PC-9 (cell line): ENCODE results near the gene SLCO2B1. TPM values are rescaled to one million over a fixed set of nuclear protein-coding genes. Genes with fewer than 3 reads are reported as not detected.

Experiments
- BruUV-seq: library from RNA; stranded (reverse); fragments of 400-500 nt; replicated peaks from 2 replicates; lab custom pipeline; 2021; lab: Mats Ljungman, UMichigan
- CTCF ChIA-PET: fragments of 300-600 bp; sonication (Branson Sonifier 250); formaldehyde crosslinking; loops from one replicate; lab custom pipeline; 2022; ENCODE audit warnings: antibody characterized with exemption; lab: Charles Lee
- POLR2A ChIA-PET: fragments of 300-600 bp; sonication (Branson Sonifier 250); formaldehyde crosslinking; loops from one replicate; lab custom pipeline; 2022; ENCODE audit warnings: antibody characterized with exemption; ENCODE audit not compliant: unreplicated experiment; lab: Charles Lee
- DNase-seq, 2 experiments: peaks; one replicate each; pipeline versions ENCODE4 v3.0.0 to v3.0.0-alpha.2; 2015 to 2022; ENCODE audit warnings: mixed read lengths in 1 of 2
- H2AFZ ChIP-seq: fragments of 200-600 bp; sonication (generic); 2 replicates; pipeline ENCODE4 v1.8.1; 2017; ENCODE audit warnings: antibody characterized with exemption
- H3F3A ChIP-seq: fragments of 200-600 bp; sonication (generic); 2 replicates; pipeline ENCODE4 v1.8.1; 2017; ENCODE audit warnings: antibody characterized with exemption, mild to moderate bottlenecking, low read depth; ENCODE audit not compliant: insufficient read depth
- H3K27ac ChIP-seq: fragments of 200-600 bp; sonication (generic); 2 replicates; pipeline ENCODE4 v1.6.1; 2016; ENCODE audit warnings: mixed run types
- H3K27me3 ChIP-seq: fragments of 200-600 bp; sonication (generic); 2 replicates; pipeline ENCODE4 v1.6.1; 2016; ENCODE audit warnings: low read depth, mixed run types; ENCODE audit not compliant: insufficient read depth
- H3K36me3 ChIP-seq: fragments of 200-600 bp; sonication (generic); 2 replicates; pipeline ENCODE4 v1.6.1; 2016; ENCODE audit warnings: low read depth, mixed run types
- H3K4me1 ChIP-seq: fragments of 200-600 bp; sonication (generic); replicated peaks from 2 replicates; pipeline ENCODE4 v1.6.1; 2016; ENCODE audit warnings: mixed run types; ENCODE audit not compliant: insufficient read depth
- H3K4me2 ChIP-seq: fragments of 200-600 bp; sonication (generic); 2 replicates; pipeline ENCODE4 v1.6.1; 2017; ENCODE audit warnings: mixed run types
- H3K4me3 ChIP-seq: fragments of 200-600 bp; sonication (generic); 2 replicates; pipeline ENCODE4 v1.6.1; 2016; ENCODE audit warnings: mixed run types
- H3K79me2 ChIP-seq: fragments of 200-600 bp; sonication (generic); 2 replicates; pipeline ENCODE4 v1.6.1; 2017; ENCODE audit warnings: low read depth, mixed run types
- H3K9me2 ChIP-seq: fragments of 200-600 bp; sonication (generic); 2 replicates; pipeline ENCODE4 v1.8.1; 2017; ENCODE audit warnings: mild to moderate bottlenecking; ENCODE audit not compliant: insufficient read depth
- H3K9me3 ChIP-seq: fragments of 200-600 bp; sonication (generic); 2 replicates; pipeline ENCODE4 v1.8.1; 2016; ENCODE audit warnings: low read depth; ENCODE audit not compliant: insufficient read depth
- H4K20me1 ChIP-seq: fragments of 200-600 bp; sonication (generic); 2 replicates; pipeline ENCODE4 v1.8.1; 2017; ENCODE audit not compliant: insufficient read depth
- EZH2 ChIP-seq: fragments of 200-600 bp; sonication (generic); IDR thresholded peaks from 2 replicates; pipeline ENCODE4 v1.8.0; 2017; ENCODE audit warnings: antibody characterized with exemption, low read depth
- intact Hi-C: fragments of 100-400 bp; cut with micrococcal nuclease; formaldehyde crosslinking; loops from one replicate; pipeline ENCODE4 v1.10.0; 2022; ENCODE audit not compliant: unreplicated experiment
- total RNA-seq: library from RNA; stranded (reverse); gene quantifications from 2 replicates; pipeline ENCODE4 v1.2.3, GENCODE V29; 2021
- TF ChIP-seq, protein P1 (sequence below): fragments of 200-600 bp; sonication (generic); conservative IDR thresholded peaks from 2 replicates; pipeline ENCODE4 v1.6.1; 2017; ENCODE audit warnings: mixed run types, antibody characterized with exemption, mild to moderate bottlenecking, moderate library complexity

Gene SLCO2B1
- total RNA-seq, 1 experiment from 2014 or later = 1.3 TPM

DNA sequence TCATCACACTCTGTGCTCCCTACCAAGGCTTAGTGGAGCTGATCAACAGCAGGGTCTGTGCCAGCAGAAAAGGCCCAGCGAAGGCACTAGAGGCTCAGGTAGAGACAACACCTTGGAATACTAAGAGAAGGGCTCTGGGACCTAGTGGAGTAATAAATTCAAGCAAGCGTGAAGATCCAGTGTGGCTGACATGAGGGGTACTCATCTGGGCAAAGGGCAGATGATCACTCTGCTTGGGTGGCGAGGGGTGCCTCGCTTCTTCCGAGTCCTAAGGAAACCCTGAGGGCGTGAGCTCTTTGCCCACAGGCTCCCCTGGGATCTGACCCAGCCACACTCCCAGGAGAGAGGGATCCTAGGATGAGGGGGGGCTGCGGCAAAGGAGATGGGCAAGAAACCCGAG lies 86.1 kb downstream of the SLCO2B1 start:
- BruUV-seq = no TSS peak
- intact Hi-C loops = no loop called here
- H3K4me3 ChIP-seq = no peak overlapping the region
- H3F3A ChIP-seq = no peaks in the 10 kb centered on the region
- H3K4me1 ChIP-seq = no peaks in the 10 kb centered on the region
- TF ChIP-seq, protein P1, sequence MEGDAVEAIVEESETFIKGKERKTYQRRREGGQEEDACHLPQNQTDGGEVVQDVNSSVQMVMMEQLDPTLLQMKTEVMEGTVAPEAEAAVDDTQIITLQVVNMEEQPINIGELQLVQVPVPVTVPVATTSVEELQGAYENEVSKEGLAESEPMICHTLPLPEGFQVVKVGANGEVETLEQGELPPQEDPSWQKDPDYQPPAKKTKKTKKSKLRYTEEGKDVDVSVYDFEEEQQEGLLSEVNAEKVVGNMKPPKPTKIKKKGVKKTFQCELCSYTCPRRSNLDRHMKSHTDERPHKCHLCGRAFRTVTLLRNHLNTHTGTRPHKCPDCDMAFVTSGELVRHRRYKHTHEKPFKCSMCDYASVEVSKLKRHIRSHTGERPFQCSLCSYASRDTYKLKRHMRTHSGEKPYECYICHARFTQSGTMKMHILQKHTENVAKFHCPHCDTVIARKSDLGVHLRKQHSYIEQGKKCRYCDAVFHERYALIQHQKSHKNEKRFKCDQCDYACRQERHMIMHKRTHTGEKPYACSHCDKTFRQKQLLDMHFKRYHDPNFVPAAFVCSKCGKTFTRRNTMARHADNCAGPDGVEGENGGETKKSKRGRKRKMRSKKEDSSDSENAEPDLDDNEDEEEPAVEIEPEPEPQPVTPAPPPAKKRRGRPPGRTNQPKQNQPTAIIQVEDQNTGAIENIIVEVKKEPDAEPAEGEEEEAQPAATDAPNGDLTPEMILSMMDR = no peak
- TF ChIP-seq EZH2 = no peak
- peaks cover 37% of the 10 kb centered on the region; the same call in 1 of the 2 replicates for H3K27me3 ChIP-seq
- H3K9me3 ChIP-seq = no peaks in the 10 kb centered on the region
- no peak for DNase-seq
- H3K27ac ChIP-seq = no peak overlapping the region
- H3K79me2 ChIP-seq = no peaks in the 10 kb centered on the region
- no peak overlapping the region for H3K4me2 ChIP-seq
- no peaks in the 10 kb centered on the region for H3K36me3 ChIP-seq
- POLR2A ChIA-PET = interaction anchor here (0.6 kb wide), 1 partner anchor 31 kb away, joined by 5 read pairs; no protein-coding TSS in a partner anchor
- CTCF ChIA-PET = no interaction called here
- no peaks in the 10 kb centered on the region for H3K9me2 ChIP-seq
- H2AFZ ChIP-seq = no peak overlapping the region
- 0 out of 2 replicates have a peak, but pooled peaks cover 8% of the 10 kb centered on the region for H4K20me1 ChIP-seq

DNA sequence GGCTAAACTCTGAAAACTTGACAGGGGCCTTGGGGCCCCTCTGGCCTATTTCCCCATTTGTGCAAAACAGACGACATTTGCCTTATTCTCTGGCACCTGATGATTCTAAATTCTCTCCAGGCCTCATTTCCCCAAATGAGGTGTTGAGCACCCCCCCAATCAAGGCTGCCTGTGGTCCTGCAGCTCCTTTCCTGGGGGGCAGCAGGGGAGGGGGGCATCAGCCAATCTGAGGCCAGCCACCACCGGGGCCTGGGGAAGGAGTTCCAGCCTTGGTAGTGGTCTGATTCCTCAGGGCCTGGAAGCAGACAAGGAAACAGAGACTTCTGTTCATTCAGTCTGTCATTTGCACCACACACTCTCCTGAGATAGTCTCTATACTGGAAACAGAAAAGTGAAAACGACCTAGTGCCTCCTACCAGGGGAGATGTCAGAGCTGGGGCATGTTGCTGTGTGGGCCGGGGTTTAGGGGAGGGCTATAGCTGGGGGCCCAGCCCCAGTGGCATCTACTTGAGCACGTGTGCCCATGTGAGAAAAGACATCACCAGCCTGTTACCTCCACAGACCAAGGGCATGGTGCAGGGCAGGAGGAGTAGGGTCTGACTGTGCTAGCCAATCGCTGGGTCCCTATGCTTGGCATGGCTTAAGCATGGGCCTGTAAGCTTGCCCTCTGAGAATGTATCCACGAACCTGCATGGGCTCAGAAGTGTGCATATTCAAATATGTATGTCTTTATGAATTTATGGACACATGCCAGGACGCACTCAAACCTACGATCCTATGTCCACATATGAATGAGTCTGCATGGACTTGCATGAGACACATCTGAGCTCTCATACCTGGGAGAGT lies 87.9 kb downstream of the SLCO2B1 start:
- ChIA-PET POLR2A (no interaction called here), CTCF (interaction anchor here (0.6 to 0.8 kb wide), 3 partner anchors 10 to 34 kb away, joined by 3 to 6 read pairs (median 5); no protein-coding TSS in a partner anchor)
- H3K79me2 ChIP-seq = no peaks in the 10 kb centered on the region
- H3K9me2 ChIP-seq = no peaks in the 10 kb centered on the region
- intact Hi-C loops = no loop called here
- no peaks in the 10 kb centered on the region for H3F3A ChIP-seq
- H4K20me1 ChIP-seq = no peaks in the 10 kb centered on the region
- peaks cover 47% of the 10 kb centered on the region for H3K27me3 ChIP-seq
- no peak overlapping the region for H2AFZ ChIP-seq
- H3K36me3 ChIP-seq = no peaks in the 10 kb centered on the region
- no peak overlapping the region for H3K27ac ChIP-seq
- no TSS peak for BruUV-seq
- no peak overlapping the region for H3K4me2 ChIP-seq
- TF ChIP-seq, protein P1 = no peak
- no peak for TF ChIP-seq EZH2
- no peak overlapping the region for H3K4me3 ChIP-seq
- H3K4me1 ChIP-seq = no peaks in the 10 kb centered on the region
- H3K9me3 ChIP-seq = no peaks in the 10 kb centered on the region
- no peak for DNase-seq

DNA sequence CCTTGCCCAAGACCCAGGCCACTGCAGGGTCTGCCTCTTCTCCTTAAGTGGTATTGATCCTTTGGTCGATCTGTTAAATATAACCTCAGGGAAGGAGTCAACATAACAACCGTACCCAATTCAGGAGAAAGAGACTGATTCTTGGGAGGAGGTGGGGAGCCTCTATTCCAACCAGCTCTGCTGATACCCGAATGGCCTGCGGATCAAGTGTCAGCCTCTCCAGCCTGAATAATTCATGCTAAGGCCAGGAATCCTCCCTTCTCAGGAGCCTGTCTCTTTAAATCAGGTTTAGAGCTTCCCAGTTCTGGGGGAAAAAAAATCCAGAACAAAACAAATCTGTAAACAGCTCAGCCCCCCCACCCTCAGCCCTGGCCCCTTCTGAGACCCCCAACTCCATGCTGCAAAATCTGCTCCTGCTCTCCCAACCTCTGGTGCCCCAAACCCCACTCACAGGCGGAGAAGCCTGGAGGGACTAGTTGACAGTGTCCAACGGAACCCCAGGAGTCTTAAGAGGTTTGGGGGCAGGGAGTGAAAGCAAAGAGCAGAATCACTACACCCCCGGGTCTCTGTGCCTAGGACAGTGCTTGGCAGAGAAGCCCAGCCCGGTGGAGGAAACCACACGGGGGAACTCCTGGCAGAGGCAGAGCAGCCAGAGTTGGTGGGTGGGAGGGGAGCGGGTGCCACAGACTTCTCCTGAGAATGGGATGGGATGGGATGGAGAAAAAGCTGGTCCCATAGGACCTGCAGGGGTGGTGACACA lies 88.8 kb downstream of the SLCO2B1 start:
- Histone ChIP-seq H3K27me3 (peaks cover 56% of the 10 kb centered on the region), H3F3A (no peaks in the 10 kb centered on the region), H3K4me3 (no peak overlapping the region), H3K4me2 (no peak overlapping the region), H3K27ac (no peak overlapping the region), H3K4me1 (no peaks in the 10 kb centered on the region), H2AFZ (no peak overlapping the region), H3K79me2 (no peaks in the 10 kb centered on the region), H3K36me3 (no peaks in the 10 kb centered on the region), H4K20me1 (no peaks in the 10 kb centered on the region), H3K9me2 (no peaks in the 10 kb centered on the region), H3K9me3 (no peaks in the 10 kb centered on the region)
- BruUV-seq = no TSS peak
- ChIA-PET POLR2A (no interaction called here), CTCF (interaction anchor here (0.8 to 0.9 kb wide), 2 partner anchors 9 to 217 kb away, joined by 3 read pairs; no protein-coding TSS in a partner anchor)
- no peak for TF ChIP-seq EZH2
- TF ChIP-seq, protein P1 = no peak
- intact Hi-C loops = loop anchor here (2.0 kb wide), 1 partner anchor 217 kb away; no protein-coding TSS in a partner anchor
- no peak for DNase-seq
